Measurements from ENCODE around the gene PRDX3.

DNA sequence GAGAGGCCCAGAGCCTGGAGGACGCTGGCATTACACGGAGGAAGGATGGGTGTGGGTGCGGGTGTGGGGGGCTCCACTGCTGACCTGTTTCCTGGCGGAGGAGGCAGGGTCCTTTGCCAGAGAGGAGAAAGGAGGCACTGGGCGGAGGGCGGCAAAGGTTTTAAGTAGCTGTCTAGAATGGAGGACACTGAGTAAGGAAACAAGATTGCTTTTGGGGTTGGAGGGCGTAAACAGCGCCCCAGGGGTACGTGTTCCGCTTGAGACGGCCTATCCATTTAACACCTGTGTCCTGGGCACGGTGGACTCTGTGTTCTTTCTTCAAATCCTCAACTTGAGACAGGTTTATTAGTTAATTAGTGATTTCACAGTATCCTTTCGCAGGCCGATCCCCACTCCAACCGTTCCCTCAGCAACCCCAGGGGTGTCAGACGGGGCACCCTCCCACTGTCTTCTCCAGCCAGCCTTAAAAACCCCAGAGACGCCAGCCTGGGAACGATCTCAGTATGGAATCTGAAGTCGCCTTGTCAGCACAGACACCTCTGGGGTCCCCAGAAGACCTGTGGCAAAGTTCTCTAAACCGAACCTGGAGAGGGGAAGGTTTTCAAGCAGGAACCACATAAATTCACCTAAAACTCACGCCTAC, 37.9 kb downstream of the PRDX3 start:
- TF ChIP-seq, protein P1, sequence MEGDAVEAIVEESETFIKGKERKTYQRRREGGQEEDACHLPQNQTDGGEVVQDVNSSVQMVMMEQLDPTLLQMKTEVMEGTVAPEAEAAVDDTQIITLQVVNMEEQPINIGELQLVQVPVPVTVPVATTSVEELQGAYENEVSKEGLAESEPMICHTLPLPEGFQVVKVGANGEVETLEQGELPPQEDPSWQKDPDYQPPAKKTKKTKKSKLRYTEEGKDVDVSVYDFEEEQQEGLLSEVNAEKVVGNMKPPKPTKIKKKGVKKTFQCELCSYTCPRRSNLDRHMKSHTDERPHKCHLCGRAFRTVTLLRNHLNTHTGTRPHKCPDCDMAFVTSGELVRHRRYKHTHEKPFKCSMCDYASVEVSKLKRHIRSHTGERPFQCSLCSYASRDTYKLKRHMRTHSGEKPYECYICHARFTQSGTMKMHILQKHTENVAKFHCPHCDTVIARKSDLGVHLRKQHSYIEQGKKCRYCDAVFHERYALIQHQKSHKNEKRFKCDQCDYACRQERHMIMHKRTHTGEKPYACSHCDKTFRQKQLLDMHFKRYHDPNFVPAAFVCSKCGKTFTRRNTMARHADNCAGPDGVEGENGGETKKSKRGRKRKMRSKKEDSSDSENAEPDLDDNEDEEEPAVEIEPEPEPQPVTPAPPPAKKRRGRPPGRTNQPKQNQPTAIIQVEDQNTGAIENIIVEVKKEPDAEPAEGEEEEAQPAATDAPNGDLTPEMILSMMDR (conservative IDR thresholded peaks at IDR 0.05 in 1 of 2, IDR thresholded peaks at IDR 0.05 in 1 of 2; ENCODE audit: extremely low read depth in 1 of 2, insufficient read depth in 1 of 2, low read depth in 1 of 2, low read length in 2 of 2): no peak
- no peak for TF ChIP-seq EZH2 (IDR thresholded peaks at IDR 0.05; ENCODE audit: borderline replicate concordance, low read length)
